ENCODE measurements around the gene GPR25. TPM values are rescaled to one million over a fixed set of nuclear protein-coding genes. Genes with fewer than 3 reads are reported as not detected.

Gene GPR25
- total RNA-seq, 1 donor from 2014 or later: not detected

DNA sequence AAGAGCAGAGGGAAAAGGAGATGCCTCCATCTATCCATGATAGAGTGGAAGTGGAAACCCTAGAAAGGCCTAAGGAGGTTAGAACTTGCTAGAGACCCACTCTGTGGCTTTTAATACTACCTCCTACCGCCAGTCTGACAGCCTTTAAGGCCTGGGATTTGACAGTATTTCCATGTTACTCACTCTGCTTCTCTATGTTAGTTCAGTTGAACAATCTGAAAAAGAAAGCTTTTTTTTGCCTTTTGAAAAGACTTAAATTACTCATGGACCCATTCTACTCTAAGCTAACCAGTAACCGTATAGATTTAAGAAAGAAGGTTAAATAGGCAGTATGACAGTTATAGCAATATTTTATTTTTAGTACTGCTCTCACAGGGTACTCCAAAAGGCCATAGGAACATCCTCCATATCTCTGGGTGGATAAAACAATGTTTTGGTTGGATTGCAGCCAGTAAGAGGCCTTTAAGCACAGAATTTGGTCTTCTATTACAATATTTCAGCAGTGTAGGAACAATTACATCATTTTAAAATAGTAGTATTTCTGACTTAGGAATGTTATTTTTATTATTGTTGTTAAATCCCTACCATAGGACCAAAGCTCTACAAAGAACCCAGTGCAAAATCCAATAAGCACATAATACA, 15.9 kb upstream of the GPR25 start:
- peaks cover 34% of the 10 kb centered on the region for H3K36me3 ChIP-seq
- no peak overlapping the region for H3K4me2 ChIP-seq
- H2AFZ ChIP-seq (replicated peaks): no peak overlapping the region
- Mint-ChIP-seq H3K27me3 (ENCODE audit: insufficient read depth, low read depth) (no peaks in the 10 kb centered on the region), H3K4me3 (no peak overlapping the region), H3K9me3 (no peaks in the 10 kb centered on the region), H3K36me3 (peaks cover 12% of the 10 kb centered on the region), H3K27ac (no peak overlapping the region), H3K4me1 (no peaks in the 10 kb centered on the region)
- peaks cover 4% of the 10 kb centered on the region for H3F3A ChIP-seq (ENCODE audit: low read depth)
- no peak overlapping the region for H3K27ac ChIP-seq
- no peaks in the 10 kb centered on the region for H3K9me3 ChIP-seq (ENCODE audit: low read depth)
- no peak overlapping the region for H3K9ac ChIP-seq
- H3K79me2 ChIP-seq (ENCODE audit: low read depth): no peaks in the 10 kb centered on the region
- no peak for DNase-seq (ENCODE audit: low spot score)
- H3K4me1 ChIP-seq: no peaks in the 10 kb centered on the region
- H4K20me1 ChIP-seq (ENCODE audit: low read depth): no peaks in the 10 kb centered on the region
- TF ChIP-seq EZH2 (IDR thresholded peaks at IDR 0.05): no peak
- no peaks in the 10 kb centered on the region for H3K27me3 ChIP-seq
- no peak overlapping the region for H3K4me3 ChIP-seq

GRCh38 chr1:200857804-200858203, 15.0 kb upstream of the GPR25 start:
- no peak for DNase-seq (ENCODE audit: low spot score)
- peaks cover 17% of the 10 kb centered on the region for H3K36me3 Mint-ChIP-seq
- H3K79me2 ChIP-seq (ENCODE audit: low read depth): no peaks in the 10 kb centered on the region
- H3K27ac ChIP-seq: no peak overlapping the region
- no peak for TF ChIP-seq EZH2phosphoT487 (IDR thresholded peaks at IDR 0.05)
- no peak for TF ChIP-seq EZH2 (IDR thresholded peaks at IDR 0.05)
- no peak for TF ChIP-seq CTCF (IDR thresholded peaks at IDR 0.05)
- H3K9ac ChIP-seq: no peak overlapping the region
- no peak overlapping the region for H3K4me3 Mint-ChIP-seq
- no peak overlapping the region for H3K27ac Mint-ChIP-seq
- no peaks in the 10 kb centered on the region for H3K9me3 Mint-ChIP-seq
- H3F3A ChIP-seq (ENCODE audit: low read depth): peaks cover 4% of the 10 kb centered on the region
- H3K36me3 ChIP-seq: peaks cover 31% of the 10 kb centered on the region
- no peak overlapping the region for H2AFZ ChIP-seq (replicated peaks)
- H3K4me1 ChIP-seq: no peaks in the 10 kb centered on the region
- H3K4me2 ChIP-seq: no peak overlapping the region
- H3K4me1 Mint-ChIP-seq: no peaks in the 10 kb centered on the region
- H4K20me1 ChIP-seq (ENCODE audit: low read depth): no peaks in the 10 kb centered on the region
- no peaks in the 10 kb centered on the region for H3K27me3 Mint-ChIP-seq (ENCODE audit: insufficient read depth, low read depth)
- no peak overlapping the region for H3K4me3 ChIP-seq
- no peaks in the 10 kb centered on the region for H3K27me3 ChIP-seq
- no peaks in the 10 kb centered on the region for H3K9me3 ChIP-seq (ENCODE audit: low read depth)

DNA sequence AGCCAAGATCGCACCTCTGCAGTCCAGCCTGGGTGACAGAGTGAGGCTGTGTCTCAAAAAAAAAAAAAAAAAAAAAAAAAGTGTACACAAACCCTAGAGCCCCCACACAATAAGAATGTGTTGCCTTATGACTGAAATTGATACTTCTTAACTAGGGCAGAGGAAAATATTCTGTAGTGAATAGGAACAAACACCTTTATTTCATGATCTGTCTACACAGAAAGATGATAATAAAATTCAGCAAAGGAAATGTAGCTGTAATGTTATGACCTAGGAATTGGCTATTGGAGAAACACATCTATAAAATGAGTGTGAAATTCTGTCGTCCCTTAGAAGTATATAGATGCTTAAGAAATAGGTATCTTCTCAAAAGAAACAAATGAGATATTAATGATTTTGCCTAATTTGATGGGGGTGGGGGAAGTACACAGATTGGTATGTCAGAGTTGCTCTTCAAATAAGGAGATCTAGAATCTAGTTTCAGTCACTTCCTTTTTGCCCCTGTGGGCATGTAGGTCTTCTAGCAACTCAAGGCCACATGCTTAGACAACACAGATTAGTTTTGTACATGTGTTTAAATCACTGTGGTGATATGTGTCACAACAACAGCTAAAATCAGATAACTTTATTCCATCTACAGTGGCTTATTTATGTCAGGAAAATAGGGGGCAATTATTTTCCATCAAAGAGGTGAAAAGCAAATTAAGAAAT, 10.7 kb upstream of the GPR25 start:
- DNase-seq (ENCODE audit: low spot score): no peak
- Histone ChIP-seq H3K27ac (no peak overlapping the region), H3K79me2 (ENCODE audit: low read depth) (no peaks in the 10 kb centered on the region), H3K4me2 (no peak overlapping the region), H3K36me3 (peaks cover 9% of the 10 kb centered on the region), H4K20me1 (ENCODE audit: low read depth) (no peaks in the 10 kb centered on the region), H3K4me3 (no peak overlapping the region), H3K4me1 (peaks cover 10% of the 10 kb centered on the region), H3K9ac (no peak overlapping the region), H3K9me3 (ENCODE audit: low read depth) (no peaks in the 10 kb centered on the region), H3K27me3 (no peaks in the 10 kb centered on the region), H3F3A (ENCODE audit: low read depth) (peaks cover 8% of the 10 kb centered on the region), H2AFZ (replicated peaks) (no peak overlapping the region)
- H3K9me3 Mint-ChIP-seq: no peaks in the 10 kb centered on the region
- peaks cover 2% of the 10 kb centered on the region for H3K4me1 Mint-ChIP-seq
- H3K27me3 Mint-ChIP-seq (ENCODE audit: insufficient read depth, low read depth): no peaks in the 10 kb centered on the region
- TF ChIP-seq EZH2phosphoT487 (IDR thresholded peaks at IDR 0.05) (no peak), CTCF (IDR thresholded peaks at IDR 0.05) (no peak), EZH2 (IDR thresholded peaks at IDR 0.05) (no peak)
- H3K4me3 Mint-ChIP-seq: no peak overlapping the region
- H3K27ac Mint-ChIP-seq: no peak overlapping the region
- peaks cover 23% of the 10 kb centered on the region for H3K36me3 Mint-ChIP-seq

All from neural progenitor cell (in vitro differentiated cells).